ENCODE measurements around the gene OR52E8. TPM values are rescaled to one million over a fixed set of nuclear protein-coding genes. Genes with fewer than 3 reads are reported as not detected.

Gene OR52E8
- total RNA-seq, 2 donors from 2014 or later = not detected

- 93% methylated on average over 1 of the region's 1 CpG for WGBS
- intact Hi-C loops (cut with DNase I) = no loop called here
- DNase-seq (ENCODE audit: low spot score) = no peak
Observed at GRCh38 chr11:5851002-5851401, 6.5 kb downstream of the OR52E8 start.

GRCh38 chr11:5847711-5848110, 9.8 kb downstream of the OR52E8 start:
- no peak for DNase-seq (ENCODE audit: low spot score)
- no peak for TF ChIP-seq CTCF (IDR thresholded peaks at IDR 0.05)
- TF ChIP-seq POLR2AphosphoS5 (IDR thresholded peaks at IDR 0.05) = no peak
- no peak for TF ChIP-seq POLR2A (IDR thresholded peaks at IDR 0.05)
- no peaks in the 10 kb centered on the region for H3K9me3 ChIP-seq
- H3K36me3 ChIP-seq = no peaks in the 10 kb centered on the region
- H3K27me3 ChIP-seq (replicated peaks; ENCODE audit: insufficient read depth) = no peaks in the 10 kb centered on the region
- intact Hi-C loops (cut with DNase I) = no loop called here
- H3K27ac ChIP-seq = no peak overlapping the region
- no peaks in the 10 kb centered on the region for H3K4me1 ChIP-seq (replicated peaks)
- no peak overlapping the region for H3K4me3 ChIP-seq

More at GRCh38 chr11:5851002-5851401, 6.5 kb downstream of the OR52E8 start:
- no peak overlapping the region for H3K4me3 ChIP-seq
- H3K27ac ChIP-seq = no peak overlapping the region
- H3K9me3 ChIP-seq = no peaks in the 10 kb centered on the region
- H3K4me1 ChIP-seq (replicated peaks) = no peaks in the 10 kb centered on the region
- no peaks in the 10 kb centered on the region for H3K36me3 ChIP-seq
- TF ChIP-seq POLR2A (IDR thresholded peaks at IDR 0.05) (no peak), CTCF (IDR thresholded peaks at IDR 0.05) (no peak)
- no peaks in the 10 kb centered on the region for H3K27me3 ChIP-seq (replicated peaks; ENCODE audit: insufficient read depth)

- no peak for TF ChIP-seq POLR2AphosphoS5 (IDR thresholded peaks at IDR 0.05)
- TF ChIP-seq CTCF (IDR thresholded peaks at IDR 0.05) = no peak
- Histone ChIP-seq H3K4me3 (no peak overlapping the region), H3K27me3 (replicated peaks; ENCODE audit: insufficient read depth) (no peaks in the 10 kb centered on the region), H3K36me3 (no peaks in the 10 kb centered on the region), H3K27ac (no peak overlapping the region), H3K9me3 (no peaks in the 10 kb centered on the region), H3K4me1 (replicated peaks) (no peaks in the 10 kb centered on the region)
- WGBS = 29% methylated on average over 1 of the region's 1 CpG
- intact Hi-C loops (cut with DNase I) = no loop called here
- DNase-seq (ENCODE audit: low spot score) = no peak
Observed at GRCh38 chr11:5846701-5847100, 10.8 kb downstream of the OR52E8 start.

GRCh38 chr11:5841797-5842196, 15.7 kb downstream of the OR52E8 start, which contains the start of gene OR52E6:
Gene OR52E6 (minus strand): TSS chr11:5841897. CDS start chr11:5841897, 0 bp downstream.
- 41% methylated on average over 1 of the region's 1 CpG for WGBS
- no peaks in the 10 kb centered on the region for H3K4me1 ChIP-seq (replicated peaks)
- DNase-seq (ENCODE audit: low spot score) = no peak
- no peaks in the 10 kb centered on the region for H3K27me3 ChIP-seq (replicated peaks; ENCODE audit: insufficient read depth)
- no peak within 1 kb of the TSS for H3K4me3 ChIP-seq
- no peak within 1 kb of the TSS for H3K27ac ChIP-seq
- intact Hi-C loops (cut with DNase I) = no loop called here
- no peaks in the 10 kb centered on the region for H3K36me3 ChIP-seq
- H3K9me3 ChIP-seq = no peaks in the 10 kb centered on the region
- no peak for TF ChIP-seq CTCF (IDR thresholded peaks at IDR 0.05)
- no peak for TF ChIP-seq POLR2AphosphoS5 (IDR thresholded peaks at IDR 0.05)
- TF ChIP-seq POLR2A (IDR thresholded peaks at IDR 0.05) = no peak

GRCh38 chr11:5837695-5838094, 19.8 kb downstream of the OR52E8 start:
- no peaks in the 10 kb centered on the region for H3K36me3 ChIP-seq
- H3K9me3 ChIP-seq = no peaks in the 10 kb centered on the region
- H3K27me3 ChIP-seq (replicated peaks; ENCODE audit: insufficient read depth) = no peaks in the 10 kb centered on the region
- DNase-seq (ENCODE audit: low spot score) = no peak
- no peak for TF ChIP-seq POLR2A (IDR thresholded peaks at IDR 0.05)
- TF ChIP-seq CTCF (IDR thresholded peaks at IDR 0.05) = no peak
- no peak for TF ChIP-seq POLR2AphosphoS5 (IDR thresholded peaks at IDR 0.05)
- no peak overlapping the region for H3K4me3 ChIP-seq
- H3K4me1 ChIP-seq (replicated peaks) = no peaks in the 10 kb centered on the region
- 89% methylated on average over 2 of the region's 2 CpGs for WGBS
- H3K27ac ChIP-seq = no peak overlapping the region
- intact Hi-C loops (cut with DNase I) = no loop called here
